GM23338 (cell line): ENCODE measurements around the gene CHMP4A. TPM values are rescaled to one million over a fixed set of nuclear protein-coding genes. Genes with fewer than 3 reads are reported as not detected.

ENCODE experiments used
- ATAC-seq: fragments of 200-7000 bp; cut with Tn5 transposase; 3 replicates; pipeline ENCODE4 v1.9.1; 2020
- DNase-seq: peaks from one replicate; pipeline ENCODE4 v3.0.0-alpha.2; 2015; ENCODE audit warnings: low spot score
- H2AFZ ChIP-seq: fragments of 200-600 bp; sonication (generic); 2 replicates; pipeline ENCODE4 v1.8.0; 2016; ENCODE audit warnings: antibody characterized with exemption, mild to moderate bottlenecking, moderate library complexity
- H3F3A ChIP-seq: fragments of 200-600 bp; sonication (generic); replicated peaks from 2 replicates; pipeline ENCODE4 v1.8.0; 2017; ENCODE audit warnings: antibody characterized with exemption, mixed run types, low read depth
- H3K27ac ChIP-seq: fragments of 200-600 bp; sonication (generic); 2 replicates; pipeline ENCODE4 v1.6.1; 2016; ENCODE audit warnings: low read depth
- H3K27me3 ChIP-seq: fragments of 200-600 bp; sonication (generic); 2 replicates; pipeline ENCODE4 v1.8.0; 2016; ENCODE audit warnings: mild to moderate bottlenecking, mixed run types, moderate library complexity; ENCODE audit not compliant: insufficient read depth
- H3K36me3 ChIP-seq: fragments of 200-600 bp; sonication (generic); 2 replicates; pipeline ENCODE4 v1.8.0; 2016; ENCODE audit warnings: mild to moderate bottlenecking; ENCODE audit not compliant: insufficient read depth
- H3K4me1 ChIP-seq: fragments of 200-600 bp; sonication (generic); 2 replicates; pipeline ENCODE4 v1.8.0; 2016; ENCODE audit warnings: mild to moderate bottlenecking, moderate library complexity; ENCODE audit not compliant: insufficient read depth
- H3K4me2 ChIP-seq: fragments of 200-600 bp; sonication (generic); 2 replicates; pipeline ENCODE4 v1.7.1; 2017; ENCODE audit warnings: mixed run types
- H3K4me3 ChIP-seq: fragments of 200-600 bp; sonication (generic); 2 replicates; pipeline ENCODE4 v1.6.1; 2016; ENCODE audit warnings: mixed run types
- H3K79me2 ChIP-seq: fragments of 200-600 bp; sonication (generic); replicated peaks from 2 replicates; pipeline ENCODE4 v1.8.0; 2017; ENCODE audit warnings: mild to moderate bottlenecking; ENCODE audit not compliant: insufficient read depth
- H3K9me2 ChIP-seq: fragments of 200-600 bp; sonication (generic); 2 replicates; pipeline ENCODE4 v1.8.0; 2017; ENCODE audit not compliant: insufficient read depth
- H4K20me1 ChIP-seq: fragments of 200-600 bp; sonication (generic); replicated peaks from 2 replicates; pipeline ENCODE4 v1.8.0; 2017; ENCODE audit warnings: mild to moderate bottlenecking; ENCODE audit not compliant: insufficient read depth
- H3K27ac Mint-ChIP-seq: 2 replicates; pipeline ENCODE4 v1.8.0; 2020; ENCODE audit warnings: inconsistent platforms, mild to moderate bottlenecking, moderate library complexity, mixed read lengths
- H3K27me3 Mint-ChIP-seq: 3 replicates; pipeline ENCODE4 v1.8.0; 2022; ENCODE audit warnings: low read depth, mild to moderate bottlenecking, moderate library complexity, mixed read lengths, inconsistent platforms; ENCODE audit not compliant: insufficient read depth, poor library complexity
- H3K36me3 Mint-ChIP-seq: 3 replicates; pipeline ENCODE4 v1.8.0; 2021; ENCODE audit warnings: low read depth, mild to moderate bottlenecking, inconsistent platforms, moderate library complexity, mixed read lengths
- H3K4me1 Mint-ChIP-seq: 3 replicates; pipeline ENCODE4 v1.8.0; 2020; ENCODE audit warnings: mild to moderate bottlenecking, inconsistent platforms, mixed read lengths
- H3K4me3 Mint-ChIP-seq: 3 replicates; pipeline ENCODE4 v1.8.0; 2021; ENCODE audit warnings: moderate library complexity, mild to moderate bottlenecking, inconsistent platforms, mixed read lengths
- H3K9me3 Mint-ChIP-seq: 3 replicates; pipeline ENCODE4 v1.8.0; 2020; ENCODE audit warnings: moderate library complexity, mild to moderate bottlenecking, inconsistent platforms, mixed read lengths
- CREB1 ChIP-seq: fragments of 250-450 bp; sonication (Bioruptor Pico); IDR thresholded peaks from 2 replicates; pipeline ENCODE4 v1.5.0; 2020; ENCODE audit warnings: low read depth, mild to moderate bottlenecking, moderate library complexity
- EZH2 ChIP-seq: fragments of 200-600 bp; sonication (generic); IDR thresholded peaks from one replicate; pipeline ENCODE4 v1.8.0; 2017; ENCODE audit warnings: antibody characterized with exemption, mild to moderate bottlenecking, low read depth; ENCODE audit not compliant: unreplicated experiment
- STAT1 ChIP-seq: IDR thresholded peaks from one replicate; pipeline ENCODE4 v1.6.1; 2016; ENCODE audit warnings: antibody characterized with exemption; ENCODE audit not compliant: unreplicated experiment
- ZNF114 ChIP-seq: fragments of 250-450 bp; sonication (Bioruptor Pico); IDR thresholded peaks from 2 replicates; pipeline ENCODE4 v1.5.0; 2020; ENCODE audit warnings: mild to moderate bottlenecking, moderate library complexity
- polyA plus RNA-seq: library from polyadenylated mRNA; unstranded; fragments of >200 nt; fragmentation: Nextera tagmentation; extraction: Ambion mirVana; gene quantifications from 2 replicates; pipeline ENCODE4 v1.2.1, GENCODE V29; 2016
- total RNA-seq: library from RNA; depleted of rRNA; stranded (reverse); fragments of >200 nt; shearing (Covaris generic); gene quantifications from 2 replicates; pipeline ENCODE4 v1.2.3, GENCODE V29; 2014
- TF ChIP-seq, protein P1 (sequence below): IDR thresholded peaks from one replicate; pipeline ENCODE4 v1.6.1; 2018; ENCODE audit warnings: antibody characterized with exemption; ENCODE audit not compliant: unreplicated experiment
- TF ChIP-seq, protein P2 (sequence below): fragments of 250-450 bp; sonication (Bioruptor Pico); IDR thresholded peaks from 2 replicates; pipeline ENCODE4 v1.5.0; 2020; ENCODE audit warnings: mild to moderate bottlenecking, moderate library complexity
- TF ChIP-seq, protein P3 (sequence below), 2 experiments: fragments of 200-600 bp in 1 of 2; sonication (generic) in 1 of 2; conservative IDR thresholded peaks; 2 replicates each; pipeline versions ENCODE4 v1.5.1 to v1.6.1; 2016 to 2017; ENCODE audit warnings: antibody characterized with exemption in 2 of 2, low read depth in 2 of 2, mild to moderate bottlenecking in 2 of 2, moderate library complexity in 1 of 2
- TF ChIP-seq, protein P4 (sequence below): IDR thresholded peaks from 2 replicates; pipeline ENCODE4 v1.6.1; 2016; ENCODE audit warnings: antibody characterized with exemption

CHMP4A gene
- total and polyA plus RNA-seq, 2 experiments from 2014 or later = 19.3 to 36.9 TPM

DNA sequence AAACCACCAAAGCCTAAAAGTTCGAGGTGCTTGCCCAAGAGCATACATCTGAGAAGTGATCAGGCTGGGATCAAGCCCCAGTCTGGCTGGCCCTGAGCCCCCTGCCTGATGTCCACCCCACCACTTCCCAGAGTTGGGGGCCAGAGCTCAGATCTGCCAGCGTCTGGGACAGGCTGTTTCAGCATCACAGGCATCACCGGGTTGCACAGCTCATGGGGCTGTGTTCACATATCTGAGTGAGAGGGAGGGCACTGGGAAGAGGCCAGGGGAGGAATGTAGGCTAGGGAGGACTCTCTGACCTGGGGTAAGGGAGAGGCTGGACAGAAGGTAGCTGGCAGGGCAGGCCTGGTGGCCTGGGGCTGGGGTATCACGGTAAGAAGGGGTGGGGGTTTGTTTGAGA lies 43.7 kb upstream of the CHMP4A start:
- no peaks in the 10 kb centered on the region for H3K36me3 ChIP-seq
- no peaks in the 10 kb centered on the region for H3K79me2 ChIP-seq
- H2AFZ ChIP-seq = no peak overlapping the region
- H4K20me1 ChIP-seq = no peaks in the 10 kb centered on the region
- H3K36me3 Mint-ChIP-seq = no peaks in the 10 kb centered on the region
- H3F3A ChIP-seq = no peaks in the 10 kb centered on the region
- no peak overlapping the region for H3K4me3 ChIP-seq
- ATAC-seq (no peak), DNase-seq (no peak)
- no peak overlapping the region; the same call in 2 of the 3 replicates for H3K4me3 Mint-ChIP-seq
- no peaks in the 10 kb centered on the region for H3K4me1 ChIP-seq
- TF ChIP-seq STAT1 = no peak
- no peaks in the 10 kb centered on the region for H3K9me2 ChIP-seq
- peaks cover 16% of the 10 kb centered on the region for H3K27me3 Mint-ChIP-seq
- H3K4me1 Mint-ChIP-seq = peaks cover 4% of the 10 kb centered on the region; the same call in 2 of the 3 replicates
- no peak overlapping the region for H3K27ac ChIP-seq
- H3K27ac Mint-ChIP-seq = no peak overlapping the region
- no peaks in the 10 kb centered on the region for H3K27me3 ChIP-seq
- no peaks in the 10 kb centered on the region for H3K9me3 Mint-ChIP-seq
- no peak overlapping the region for H3K4me2 ChIP-seq

DNA sequence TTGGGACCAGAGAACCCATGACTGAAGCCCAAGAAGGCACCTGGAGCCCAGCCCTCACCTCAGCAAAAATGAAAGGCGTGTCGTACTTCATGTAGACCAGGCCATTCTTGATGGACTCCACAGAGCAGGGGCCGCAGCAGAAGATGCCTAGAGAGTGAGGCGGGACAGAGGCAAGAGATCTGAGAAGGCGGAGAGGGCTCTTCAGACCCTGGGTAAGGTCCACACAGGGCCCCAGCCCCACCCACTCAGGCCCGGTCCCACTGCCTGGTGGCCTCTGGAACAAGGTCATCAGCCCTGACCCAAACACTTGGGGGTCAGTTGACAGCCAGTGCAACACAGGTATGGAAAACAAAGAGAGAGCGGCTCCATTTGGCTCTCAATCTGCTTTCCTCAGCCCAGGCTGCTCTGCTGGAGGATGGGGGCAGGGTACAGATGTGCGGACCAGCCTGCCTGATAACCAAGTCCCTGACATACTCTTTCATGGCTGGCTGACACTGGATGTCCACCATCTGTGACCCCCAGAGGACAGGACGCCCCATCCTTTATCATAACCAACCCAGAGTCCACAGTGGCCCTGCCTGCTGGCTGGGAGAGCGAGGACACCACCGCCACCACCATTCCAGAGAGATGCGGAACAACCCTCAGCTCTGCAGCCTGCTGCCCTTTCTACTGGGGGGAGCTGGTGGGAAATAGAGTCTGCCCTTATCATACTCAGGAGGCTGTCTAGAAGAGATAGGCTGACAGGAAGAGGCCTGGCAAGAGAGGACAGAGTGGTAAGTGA lies 42.8 kb upstream of the CHMP4A start:
- no peak overlapping the region for H3K4me3 ChIP-seq
- TF ChIP-seq, protein P1, sequence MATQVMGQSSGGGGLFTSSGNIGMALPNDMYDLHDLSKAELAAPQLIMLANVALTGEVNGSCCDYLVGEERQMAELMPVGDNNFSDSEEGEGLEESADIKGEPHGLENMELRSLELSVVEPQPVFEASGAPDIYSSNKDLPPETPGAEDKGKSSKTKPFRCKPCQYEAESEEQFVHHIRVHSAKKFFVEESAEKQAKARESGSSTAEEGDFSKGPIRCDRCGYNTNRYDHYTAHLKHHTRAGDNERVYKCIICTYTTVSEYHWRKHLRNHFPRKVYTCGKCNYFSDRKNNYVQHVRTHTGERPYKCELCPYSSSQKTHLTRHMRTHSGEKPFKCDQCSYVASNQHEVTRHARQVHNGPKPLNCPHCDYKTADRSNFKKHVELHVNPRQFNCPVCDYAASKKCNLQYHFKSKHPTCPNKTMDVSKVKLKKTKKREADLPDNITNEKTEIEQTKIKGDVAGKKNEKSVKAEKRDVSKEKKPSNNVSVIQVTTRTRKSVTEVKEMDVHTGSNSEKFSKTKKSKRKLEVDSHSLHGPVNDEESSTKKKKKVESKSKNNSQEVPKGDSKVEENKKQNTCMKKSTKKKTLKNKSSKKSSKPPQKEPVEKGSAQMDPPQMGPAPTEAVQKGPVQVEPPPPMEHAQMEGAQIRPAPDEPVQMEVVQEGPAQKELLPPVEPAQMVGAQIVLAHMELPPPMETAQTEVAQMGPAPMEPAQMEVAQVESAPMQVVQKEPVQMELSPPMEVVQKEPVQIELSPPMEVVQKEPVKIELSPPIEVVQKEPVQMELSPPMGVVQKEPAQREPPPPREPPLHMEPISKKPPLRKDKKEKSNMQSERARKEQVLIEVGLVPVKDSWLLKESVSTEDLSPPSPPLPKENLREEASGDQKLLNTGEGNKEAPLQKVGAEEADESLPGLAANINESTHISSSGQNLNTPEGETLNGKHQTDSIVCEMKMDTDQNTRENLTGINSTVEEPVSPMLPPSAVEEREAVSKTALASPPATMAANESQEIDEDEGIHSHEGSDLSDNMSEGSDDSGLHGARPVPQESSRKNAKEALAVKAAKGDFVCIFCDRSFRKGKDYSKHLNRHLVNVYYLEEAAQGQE = no peak
- TF ChIP-seq CREB1 (CRISPR knock-in tag) (no peak), ZNF114 (no peak), EZH2 (no peak)
- TF ChIP-seq, protein P2, sequence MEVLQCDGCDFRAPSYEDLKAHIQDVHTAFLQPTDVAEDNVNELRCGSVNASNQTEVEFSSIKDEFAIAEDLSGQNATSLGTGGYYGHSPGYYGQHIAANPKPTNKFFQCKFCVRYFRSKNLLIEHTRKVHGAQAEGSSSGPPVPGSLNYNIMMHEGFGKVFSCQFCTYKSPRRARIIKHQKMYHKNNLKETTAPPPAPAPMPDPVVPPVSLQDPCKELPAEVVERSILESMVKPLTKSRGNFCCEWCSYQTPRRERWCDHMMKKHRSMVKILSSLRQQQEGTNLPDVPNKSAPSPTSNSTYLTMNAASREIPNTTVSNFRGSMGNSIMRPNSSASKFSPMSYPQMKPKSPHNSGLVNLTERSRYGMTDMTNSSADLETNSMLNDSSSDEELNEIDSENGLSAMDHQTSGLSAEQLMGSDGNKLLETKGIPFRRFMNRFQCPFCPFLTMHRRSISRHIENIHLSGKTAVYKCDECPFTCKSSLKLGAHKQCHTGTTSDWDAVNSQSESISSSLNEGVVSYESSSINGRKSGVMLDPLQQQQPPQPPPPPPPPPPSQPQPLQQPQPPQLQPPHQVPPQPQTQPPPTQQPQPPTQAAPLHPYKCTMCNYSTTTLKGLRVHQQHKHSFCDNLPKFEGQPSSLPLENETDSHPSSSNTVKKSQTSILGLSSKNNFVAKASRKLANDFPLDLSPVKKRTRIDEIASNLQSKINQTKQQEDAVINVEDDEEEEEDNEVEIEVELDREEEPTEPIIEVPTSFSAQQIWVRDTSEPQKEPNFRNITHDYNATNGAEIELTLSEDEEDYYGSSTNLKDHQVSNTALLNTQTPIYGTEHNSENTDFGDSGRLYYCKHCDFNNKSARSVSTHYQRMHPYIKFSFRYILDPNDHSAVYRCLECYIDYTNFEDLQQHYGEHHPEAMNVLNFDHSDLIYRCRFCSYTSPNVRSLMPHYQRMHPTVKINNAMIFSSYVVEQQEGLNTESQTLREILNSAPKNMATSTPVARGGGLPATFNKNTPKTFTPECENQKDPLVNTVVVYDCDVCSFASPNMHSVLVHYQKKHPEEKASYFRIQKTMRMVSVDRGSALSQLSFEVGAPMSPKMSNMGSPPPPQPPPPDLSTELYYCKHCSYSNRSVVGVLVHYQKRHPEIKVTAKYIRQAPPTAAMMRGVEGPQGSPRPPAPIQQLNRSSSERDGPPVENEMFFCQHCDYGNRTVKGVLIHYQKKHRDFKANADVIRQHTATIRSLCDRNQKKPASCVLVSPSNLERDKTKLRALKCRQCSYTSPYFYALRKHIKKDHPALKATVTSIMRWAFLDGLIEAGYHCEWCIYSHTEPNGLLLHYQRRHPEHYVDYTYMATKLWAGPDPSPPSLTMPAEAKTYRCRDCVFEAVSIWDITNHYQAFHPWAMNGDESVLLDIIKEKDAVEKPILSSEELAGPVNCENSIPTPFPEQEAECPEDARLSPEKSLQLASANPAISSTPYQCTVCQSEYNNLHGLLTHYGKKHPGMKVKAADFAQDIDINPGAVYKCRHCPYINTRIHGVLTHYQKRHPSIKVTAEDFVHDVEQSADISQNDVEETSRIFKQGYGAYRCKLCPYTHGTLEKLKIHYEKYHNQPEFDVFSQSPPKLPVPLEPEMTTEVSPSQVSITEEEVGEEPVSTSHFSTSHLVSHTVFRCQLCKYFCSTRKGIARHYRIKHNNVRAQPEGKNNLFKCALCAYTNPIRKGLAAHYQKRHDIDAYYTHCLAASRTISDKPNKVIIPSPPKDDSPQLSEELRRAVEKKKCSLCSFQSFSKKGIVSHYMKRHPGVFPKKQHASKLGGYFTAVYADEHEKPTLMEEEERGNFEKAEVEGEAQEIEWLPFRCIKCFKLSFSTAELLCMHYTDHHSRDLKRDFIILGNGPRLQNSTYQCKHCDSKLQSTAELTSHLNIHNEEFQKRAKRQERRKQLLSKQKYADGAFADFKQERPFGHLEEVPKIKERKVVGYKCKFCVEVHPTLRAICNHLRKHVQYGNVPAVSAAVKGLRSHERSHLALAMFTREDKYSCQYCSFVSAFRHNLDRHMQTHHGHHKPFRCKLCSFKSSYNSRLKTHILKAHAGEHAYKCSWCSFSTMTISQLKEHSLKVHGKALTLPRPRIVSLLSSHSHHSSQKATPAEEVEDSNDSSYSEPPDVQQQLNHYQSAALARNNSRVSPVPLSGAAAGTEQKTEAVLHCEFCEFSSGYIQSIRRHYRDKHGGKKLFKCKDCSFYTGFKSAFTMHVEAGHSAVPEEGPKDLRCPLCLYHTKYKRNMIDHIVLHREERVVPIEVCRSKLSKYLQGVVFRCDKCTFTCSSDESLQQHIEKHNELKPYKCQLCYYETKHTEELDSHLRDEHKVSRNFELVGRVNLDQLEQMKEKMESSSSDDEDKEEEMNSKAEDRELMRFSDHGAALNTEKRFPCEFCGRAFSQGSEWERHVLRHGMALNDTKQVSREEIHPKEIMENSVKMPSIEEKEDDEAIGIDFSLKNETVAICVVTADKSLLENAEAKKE (CRISPR knock-in tag) = no peak
- TF ChIP-seq, protein P3, sequence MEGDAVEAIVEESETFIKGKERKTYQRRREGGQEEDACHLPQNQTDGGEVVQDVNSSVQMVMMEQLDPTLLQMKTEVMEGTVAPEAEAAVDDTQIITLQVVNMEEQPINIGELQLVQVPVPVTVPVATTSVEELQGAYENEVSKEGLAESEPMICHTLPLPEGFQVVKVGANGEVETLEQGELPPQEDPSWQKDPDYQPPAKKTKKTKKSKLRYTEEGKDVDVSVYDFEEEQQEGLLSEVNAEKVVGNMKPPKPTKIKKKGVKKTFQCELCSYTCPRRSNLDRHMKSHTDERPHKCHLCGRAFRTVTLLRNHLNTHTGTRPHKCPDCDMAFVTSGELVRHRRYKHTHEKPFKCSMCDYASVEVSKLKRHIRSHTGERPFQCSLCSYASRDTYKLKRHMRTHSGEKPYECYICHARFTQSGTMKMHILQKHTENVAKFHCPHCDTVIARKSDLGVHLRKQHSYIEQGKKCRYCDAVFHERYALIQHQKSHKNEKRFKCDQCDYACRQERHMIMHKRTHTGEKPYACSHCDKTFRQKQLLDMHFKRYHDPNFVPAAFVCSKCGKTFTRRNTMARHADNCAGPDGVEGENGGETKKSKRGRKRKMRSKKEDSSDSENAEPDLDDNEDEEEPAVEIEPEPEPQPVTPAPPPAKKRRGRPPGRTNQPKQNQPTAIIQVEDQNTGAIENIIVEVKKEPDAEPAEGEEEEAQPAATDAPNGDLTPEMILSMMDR (conservative IDR thresholded peaks at IDR 0.05; ENCODE audit: low read depth in 2 of 2) = no peak
- TF ChIP-seq, protein P4, sequence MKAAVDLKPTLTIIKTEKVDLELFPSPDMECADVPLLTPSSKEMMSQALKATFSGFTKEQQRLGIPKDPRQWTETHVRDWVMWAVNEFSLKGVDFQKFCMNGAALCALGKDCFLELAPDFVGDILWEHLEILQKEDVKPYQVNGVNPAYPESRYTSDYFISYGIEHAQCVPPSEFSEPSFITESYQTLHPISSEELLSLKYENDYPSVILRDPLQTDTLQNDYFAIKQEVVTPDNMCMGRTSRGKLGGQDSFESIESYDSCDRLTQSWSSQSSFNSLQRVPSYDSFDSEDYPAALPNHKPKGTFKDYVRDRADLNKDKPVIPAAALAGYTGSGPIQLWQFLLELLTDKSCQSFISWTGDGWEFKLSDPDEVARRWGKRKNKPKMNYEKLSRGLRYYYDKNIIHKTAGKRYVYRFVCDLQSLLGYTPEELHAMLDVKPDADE = no peak

More for the DNA sequence above, 42.8 kb upstream of the CHMP4A start:
- no peaks in the 10 kb centered on the region for H3F3A ChIP-seq
- H3K27me3 Mint-ChIP-seq = peaks cover 17% of the 10 kb centered on the region
- no peaks in the 10 kb centered on the region for H3K79me2 ChIP-seq
- H4K20me1 ChIP-seq = no peaks in the 10 kb centered on the region
- no peak overlapping the region for H3K4me3 Mint-ChIP-seq
- H3K36me3 ChIP-seq = no peaks in the 10 kb centered on the region
- no peak overlapping the region for H3K27ac Mint-ChIP-seq
- H3K4me1 Mint-ChIP-seq = peaks cover 4% of the 10 kb centered on the region; the same call in 2 of the 3 replicates
- ATAC-seq (no peak), DNase-seq (no peak)
- no peaks in the 10 kb centered on the region for H3K36me3 Mint-ChIP-seq
- no peaks in the 10 kb centered on the region for H3K4me1 ChIP-seq
- no peak overlapping the region for H2AFZ ChIP-seq
- H3K27me3 ChIP-seq = no peaks in the 10 kb centered on the region
- H3K4me2 ChIP-seq = no peak overlapping the region
- no peaks in the 10 kb centered on the region for H3K9me3 Mint-ChIP-seq
- H3K9me2 ChIP-seq = no peaks in the 10 kb centered on the region
- H3K27ac ChIP-seq = no peak overlapping the region
